GM18505 (cell line): ENCODE results near the gene ST8SIA4.

Experiments used
- ATAC-seq: cut with Tn5 transposase; IDR thresholded peaks from one replicate; pipeline ENCODE4 v1.9.1; 2021; ENCODE audit not compliant: unreplicated experiment
- POLR2A ChIP-seq: IDR thresholded peaks from 4 replicates; pipeline ENCODE4 v1.6.1; 2011; ENCODE audit warnings: borderline replicate concordance; ENCODE audit not compliant: insufficient read depth, insufficient read length; ENCODE audit errors: extremely low read depth

The ST8SIA4 gene

DNA sequence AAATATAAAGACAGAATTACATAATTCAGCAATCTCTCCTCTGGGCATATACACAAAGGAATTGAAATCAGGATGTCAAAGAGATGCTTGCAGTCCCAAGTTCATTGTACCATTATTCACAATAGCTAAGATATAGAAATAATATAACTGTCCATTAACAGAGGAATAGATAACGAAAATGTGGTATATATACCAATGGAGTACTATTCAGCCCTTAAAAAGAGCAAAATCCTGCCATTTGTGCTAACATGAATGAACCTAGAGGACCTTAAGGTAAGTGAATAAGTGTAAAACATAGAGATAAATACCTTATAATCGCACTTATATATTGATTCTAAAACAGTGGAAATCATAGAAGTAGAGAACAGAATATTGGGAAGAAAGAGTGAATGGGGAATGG, 7.0 kb downstream of the ST8SIA4 start:
- ATAC-seq: no peak
- no peak for TF ChIP-seq POLR2A

DNA sequence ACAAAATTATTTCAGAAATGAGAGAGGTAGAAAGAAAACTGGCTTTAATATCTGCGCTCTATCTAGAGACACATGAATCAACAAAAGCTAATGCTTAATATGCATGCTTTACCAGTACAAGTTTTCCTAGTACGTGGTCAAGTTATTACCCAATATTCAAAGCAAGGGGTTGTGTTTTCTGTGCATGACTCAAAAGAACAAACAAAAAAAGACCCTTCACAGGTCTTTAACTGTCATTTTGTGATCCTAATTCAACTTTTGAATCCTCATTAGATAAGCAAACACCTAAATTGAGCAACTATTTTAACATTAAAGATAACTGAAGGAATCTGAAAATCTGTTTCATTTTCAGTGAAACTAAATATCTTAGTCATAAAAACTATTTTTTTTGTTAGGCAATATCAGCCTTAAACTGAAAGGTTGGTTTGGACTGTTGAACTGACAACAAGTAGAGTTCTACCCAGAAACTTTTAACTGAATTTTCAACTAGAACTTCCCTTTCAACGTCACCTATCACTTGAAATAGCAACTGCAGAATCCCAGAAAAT, 12.5 kb downstream of the ST8SIA4 start:
- TF ChIP-seq POLR2A: peak; percentile 24
- peak; percentile 76 for ATAC-seq

DNA sequence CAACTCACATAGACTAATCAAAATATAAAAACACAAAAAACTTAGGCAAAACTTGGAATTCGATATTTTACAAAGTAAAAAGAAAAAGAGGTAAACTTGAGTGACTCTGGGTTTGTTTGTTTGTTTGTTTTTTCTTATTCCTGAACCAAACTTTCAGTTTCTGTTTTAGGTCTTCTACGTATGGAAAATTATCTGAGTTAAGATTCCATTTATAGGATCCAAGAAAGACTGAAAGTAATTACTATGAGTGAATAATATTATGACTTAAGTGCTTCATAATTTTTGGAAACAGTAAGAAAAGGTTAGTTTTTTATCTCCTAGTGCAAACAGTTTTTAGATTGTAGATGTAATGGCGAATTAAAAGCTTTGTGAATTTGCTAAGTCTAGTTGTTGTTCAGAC, 13.2 kb downstream of the ST8SIA4 start:
- no peak for TF ChIP-seq POLR2A
- ATAC-seq: no peak

DNA sequence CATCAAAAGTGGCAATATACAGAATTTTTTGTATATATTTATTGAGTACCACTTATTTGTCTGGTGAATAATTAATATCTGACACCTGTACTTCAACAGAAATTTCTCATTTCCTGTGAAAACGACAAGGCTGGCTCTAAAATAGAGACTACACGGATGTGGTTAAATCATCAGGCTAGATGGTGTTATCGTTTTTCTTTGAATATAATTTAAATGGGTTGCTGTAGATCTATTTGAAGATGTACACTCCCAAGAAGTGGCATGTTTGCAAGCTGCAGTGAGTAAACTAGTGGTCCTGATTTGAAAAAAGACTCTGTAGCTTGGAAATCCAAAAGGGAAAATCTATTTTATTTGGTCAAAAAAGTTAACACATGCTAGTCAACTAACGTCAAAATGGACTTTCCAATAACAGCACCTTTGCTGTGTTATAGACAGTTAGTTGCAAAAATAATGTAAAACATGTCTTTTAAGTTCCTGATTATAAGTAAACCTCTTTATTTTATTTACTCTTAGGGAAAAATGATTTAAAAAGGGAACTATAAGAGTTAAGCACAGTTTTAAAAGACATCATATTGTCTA, 13.8 kb downstream of the ST8SIA4 start:
- peak; percentile 58 for ATAC-seq
- TF ChIP-seq POLR2A: no peak

DNA sequence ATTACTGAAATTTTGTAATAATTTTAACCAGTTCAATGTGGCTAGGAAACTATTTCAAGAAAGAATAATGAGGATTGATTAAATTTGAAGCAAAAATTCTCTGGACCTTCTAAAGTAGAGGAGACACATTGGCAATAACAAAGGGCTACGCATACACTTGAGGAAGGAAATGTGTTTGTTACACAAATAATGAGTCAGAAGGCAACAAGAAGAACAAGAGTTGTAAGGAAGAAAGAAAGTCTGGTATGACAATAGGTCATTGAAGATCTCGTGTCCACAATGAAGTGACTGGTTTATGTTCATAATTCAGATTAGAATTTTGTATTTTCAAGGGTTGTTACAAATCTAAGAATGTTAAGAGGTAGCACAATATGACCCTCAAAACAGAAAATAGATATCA, 25.8 kb downstream of the ST8SIA4 start:
- TF ChIP-seq POLR2A: no peak
- ATAC-seq: no peak

DNA sequence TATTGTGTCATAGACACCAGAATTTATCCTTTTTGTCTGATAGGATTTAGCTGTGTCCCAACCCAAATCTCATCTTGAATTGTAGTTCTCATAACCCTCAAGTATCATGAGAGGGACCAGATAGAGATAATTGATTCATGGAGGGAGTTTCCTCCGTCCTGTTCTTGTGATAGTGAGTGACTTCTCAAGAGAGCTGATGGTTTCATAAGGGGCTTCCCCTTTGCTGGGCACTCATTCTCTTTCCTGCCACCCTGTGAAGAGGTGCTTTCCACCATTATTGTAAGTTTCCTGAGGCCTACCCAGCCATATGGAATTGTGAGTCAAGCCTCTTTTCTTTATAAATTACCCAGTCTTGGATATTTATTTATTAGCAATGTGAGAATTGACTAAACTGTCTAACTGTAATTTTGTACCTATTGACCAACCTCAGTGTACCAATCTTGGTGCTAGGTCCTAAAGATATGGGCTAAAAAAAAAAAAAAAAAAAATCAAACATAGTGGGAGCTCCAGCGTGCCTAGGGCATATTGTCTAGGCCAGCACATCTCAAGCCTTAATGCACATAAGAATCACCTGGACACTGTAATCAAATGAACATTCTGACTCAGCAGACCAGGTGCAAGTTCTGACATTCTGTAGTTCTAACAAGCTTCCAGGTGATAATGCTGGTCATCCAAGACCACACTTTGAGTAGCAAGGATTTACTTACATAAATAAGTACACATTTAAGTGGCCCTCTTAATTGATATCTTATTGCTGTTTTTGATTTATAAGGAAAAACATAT, 30.5 kb downstream of the ST8SIA4 start:
- TF ChIP-seq POLR2A: no peak
- peak; percentile 51 for ATAC-seq

DNA sequence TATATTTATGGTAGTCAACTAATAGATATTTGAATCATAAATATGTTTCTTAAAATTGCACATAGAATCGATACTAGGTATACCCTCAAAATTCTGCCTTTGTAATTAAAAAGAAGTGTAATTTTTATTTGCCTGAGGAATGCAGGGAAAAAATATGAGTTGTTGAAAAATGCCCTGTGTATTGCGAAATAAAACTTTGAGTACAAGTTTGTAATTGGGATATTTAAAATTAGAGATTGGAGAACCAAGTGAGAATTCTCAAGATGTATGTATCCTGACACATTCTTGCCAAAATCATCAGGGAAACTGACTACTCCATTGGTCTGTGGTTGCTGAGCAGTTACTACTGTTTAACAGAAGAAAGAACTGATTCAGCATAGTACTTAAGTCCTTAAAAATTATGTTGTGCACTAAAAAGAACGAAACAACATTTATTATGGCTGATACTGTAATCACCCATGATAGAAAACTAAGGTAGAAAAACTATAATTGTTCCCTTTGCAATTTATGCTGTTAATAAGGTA, 36.0 kb downstream of the ST8SIA4 start:
- no peak for ATAC-seq
- no peak for TF ChIP-seq POLR2A

DNA sequence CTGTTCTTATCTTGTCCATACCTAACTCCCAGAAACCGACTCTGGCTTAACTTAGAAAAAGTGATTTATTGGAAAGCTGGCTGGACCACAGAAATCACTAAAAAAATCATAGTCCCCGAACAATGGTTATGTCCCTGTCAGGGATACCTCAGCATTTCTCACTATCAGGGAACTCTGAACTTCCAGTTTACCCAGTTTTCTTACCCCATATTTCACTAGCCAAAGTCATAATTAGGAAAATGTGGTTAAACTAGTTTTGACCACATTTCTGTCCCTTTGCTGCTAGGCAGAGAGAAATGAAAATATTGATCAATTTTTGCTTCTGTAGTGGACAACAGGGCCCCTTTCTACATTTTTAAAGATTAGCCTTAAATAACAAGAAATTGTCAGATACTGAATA, 38.2 kb downstream of the ST8SIA4 start:
- ATAC-seq: no peak
- no peak for TF ChIP-seq POLR2A

DNA sequence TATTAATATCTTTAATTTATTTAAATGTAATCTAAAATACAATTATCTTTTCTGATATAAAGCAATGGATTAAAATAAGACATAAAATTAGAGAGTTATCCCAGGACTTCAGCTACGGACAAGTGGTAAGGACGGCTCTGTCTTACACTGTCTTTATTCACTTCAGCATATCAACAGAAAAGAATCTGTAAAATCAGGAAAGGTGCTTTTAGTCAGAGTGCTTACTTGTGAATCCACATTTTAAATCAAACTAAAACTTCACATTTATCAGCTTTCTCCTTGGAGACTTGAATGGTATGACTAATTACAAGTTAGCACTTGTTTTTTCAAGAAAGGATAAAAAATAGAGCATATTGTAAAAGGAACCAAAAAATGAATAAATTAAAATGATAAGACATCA, 39.3 kb downstream of the ST8SIA4 start:
- TF ChIP-seq POLR2A: no peak
- ATAC-seq: no peak

DNA sequence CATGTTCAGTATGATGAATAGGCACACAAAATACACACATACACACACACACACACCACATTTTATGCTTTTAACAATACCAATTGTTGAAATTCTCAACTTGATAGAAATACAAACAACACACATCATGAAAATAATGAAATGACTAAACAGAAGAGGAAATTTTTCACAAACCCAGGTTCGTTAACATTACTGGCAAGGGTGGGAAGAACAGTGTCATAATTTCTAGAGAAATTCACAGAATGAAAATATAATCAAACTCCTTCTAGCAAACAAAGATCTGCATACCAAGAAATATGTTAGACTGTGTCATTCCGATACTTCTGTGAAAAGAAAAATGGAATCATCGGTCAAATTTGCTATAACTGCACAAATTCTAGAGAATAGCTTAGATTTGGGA, 41.9 kb downstream of the ST8SIA4 start:
- no peak for TF ChIP-seq POLR2A
- no peak for ATAC-seq

DNA sequence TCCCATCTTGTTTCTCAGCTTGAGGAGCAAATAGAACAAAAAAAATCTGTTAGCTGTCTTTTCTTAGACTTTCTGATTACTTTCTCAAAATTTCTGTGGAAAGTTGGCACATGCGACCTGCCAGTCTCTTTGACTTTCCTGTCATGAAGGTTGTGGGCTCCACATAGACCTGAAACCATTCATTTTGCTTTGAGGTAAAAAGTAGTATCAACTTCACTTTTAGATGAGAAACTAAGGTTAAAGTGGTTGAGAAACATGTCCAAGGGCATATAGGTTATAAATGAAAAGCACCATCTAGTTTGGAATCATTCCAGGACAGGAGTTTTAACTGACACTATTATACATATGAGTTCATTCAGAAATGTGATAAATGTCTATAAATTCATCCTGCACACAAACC, 42.7 kb downstream of the ST8SIA4 start:
- ATAC-seq: peak; percentile 34
- TF ChIP-seq POLR2A: no peak

DNA sequence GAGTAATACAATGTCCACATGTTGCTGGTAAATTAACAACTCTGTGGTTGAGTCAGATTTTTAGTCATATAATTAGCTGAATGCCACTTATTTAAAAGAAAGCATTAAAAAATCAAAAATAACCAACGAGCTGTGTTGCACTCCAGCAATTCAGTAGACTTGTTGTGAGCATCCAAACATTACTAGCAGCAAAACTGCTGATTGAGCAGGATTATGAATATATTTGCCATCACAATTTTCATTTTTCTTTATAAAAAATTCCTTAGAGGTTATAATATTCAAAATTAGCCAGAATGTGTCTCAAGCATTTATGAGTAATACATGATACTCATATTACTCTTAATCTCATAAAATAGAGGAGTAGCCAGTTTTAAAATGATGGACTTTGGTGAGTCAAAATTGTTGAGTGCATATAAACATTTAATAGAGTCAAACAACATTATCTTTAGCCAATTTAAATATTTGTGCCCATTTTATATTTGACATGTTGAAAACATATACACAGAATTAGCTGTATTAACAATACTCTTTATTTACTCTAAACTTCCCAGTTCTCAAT, 44.0 kb downstream of the ST8SIA4 start:
- no peak for TF ChIP-seq POLR2A
- ATAC-seq: no peak

DNA sequence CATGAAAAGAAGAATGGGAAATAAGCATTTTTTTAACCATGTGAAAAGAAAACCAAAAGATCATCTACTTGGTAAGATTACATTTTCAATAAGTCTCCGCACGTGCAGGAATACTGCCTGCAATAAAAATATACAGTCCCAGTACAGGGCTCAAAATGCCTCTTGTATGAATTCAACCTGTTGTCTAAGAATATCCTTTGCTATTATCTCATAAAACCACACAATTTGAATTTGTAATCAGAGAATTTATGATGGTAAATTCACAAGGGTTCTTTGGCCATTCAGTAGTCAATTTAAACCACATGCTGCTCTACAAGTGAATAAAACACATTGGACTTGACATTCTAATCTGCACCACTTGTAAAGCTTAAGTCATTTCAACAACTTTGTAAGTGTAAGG, 46.6 kb downstream of the ST8SIA4 start:
- no peak for TF ChIP-seq POLR2A
- no peak for ATAC-seq
